Measurements from ENCODE around the gene MEGF9.

GRCh38 chr9:120683150-120683549 lies 31.1 kb downstream of the MEGF9 start:
- TF ChIP-seq CTCF (conservative IDR thresholded peaks at IDR 0.05; ENCODE audit: low read length) (no peak), EZH2phosphoT487 (IDR thresholded peaks at IDR 0.05; ENCODE audit: borderline replicate concordance, low read depth, low read length) (no peak)

Data from OCI-LY7 (cell line).